K562 (cell line): ENCODE results near the gene ARL16. TPM values are rescaled to one million over a fixed set of nuclear protein-coding genes. Genes with fewer than 3 reads are reported as not detected.

Experiments used
- ATF3 ChIP-seq, 2 experiments: fragments of 450-650 bp in 1 of 2; sonication (generic) in 1 of 2; formaldehyde crosslinking in 1 of 2; IDR thresholded peaks in 1 of 2; conservative IDR thresholded peaks in 1 of 2; 2 replicates each; pipeline versions ENCODE4 v1.6.1 to v1.8.1; 2016 to 2023; ENCODE audit warnings: mild to moderate bottlenecking in 2 of 2, moderate library complexity in 2 of 2, inconsistent platforms in 1 of 2, missing genetic modification reagents in 1 of 2
- ELF1 ChIP-seq: fragments of 200-800 bp; sonication (Bioruptor generic); IDR thresholded peaks from 2 replicates; pipeline ENCODE4 v1.6.1; 2016; ENCODE audit warnings: missing genetic modification characterization, missing compliant biosample characterization
- GTF2F1 ChIP-seq: IDR thresholded peaks from 2 replicates; pipeline ENCODE4 v1.6.1; 2011; ENCODE audit warnings: low read depth, low read length, improper control_type of control experiment
- HDAC2 ChIP-seq: fragments of 450-650 bp; IDR thresholded peaks from 2 replicates; pipeline ENCODE4 v1.6.1; 2016; ENCODE audit warnings: mild to moderate bottlenecking
- HMG20B ChIP-seq: fragments of 250-450 bp; sonication (Bioruptor Pico); IDR thresholded peaks from 2 replicates; pipeline ENCODE4 v1.5.0; 2021; ENCODE audit warnings: mild to moderate bottlenecking
- HMGN3 ChIP-seq: IDR thresholded peaks from 2 replicates; pipeline ENCODE4 v1.6.1; 2011; ENCODE audit warnings: borderline replicate concordance, low read depth, mild to moderate bottlenecking, mixed read lengths, low read length; ENCODE audit not compliant: insufficient read length; ENCODE audit errors: extremely low read depth
- HNRNPLL ChIP-seq: fragments of 200-400 bp; formaldehyde crosslinking; IDR thresholded peaks from 2 replicates; pipeline ENCODE4 v1.6.1; 2017; ENCODE audit warnings: low read length, low read depth, mild to moderate bottlenecking; ENCODE audit not compliant: poor library complexity, severe bottlenecking
- IRF9 ChIP-seq: fragments of 450-650 bp; IDR thresholded peaks from 2 replicates; pipeline ENCODE4 v1.6.1; 2016; ENCODE audit warnings: missing biosample characterization, missing genetic modification characterization
- KAT8 ChIP-seq: fragments of 450-650 bp; IDR thresholded peaks from 2 replicates; pipeline ENCODE4 v1.6.1; 2016; ENCODE audit warnings: low read depth, mild to moderate bottlenecking
- LARP7 ChIP-seq: fragments of 450-650 bp; IDR thresholded peaks from 2 replicates; pipeline ENCODE4 v1.6.1; 2016
- MECOM ChIP-seq: fragments of 250-450 bp; sonication (Bioruptor Pico); IDR thresholded peaks from 2 replicates; pipeline ENCODE4 v1.8.0; 2022; ENCODE audit warnings: inconsistent platforms
- NELFE ChIP-seq: IDR thresholded peaks from 2 replicates; pipeline ENCODE4 v1.6.1; 2011; ENCODE audit warnings: mild to moderate bottlenecking; ENCODE audit not compliant: insufficient read depth, insufficient read length
- SP2 ChIP-seq: IDR thresholded peaks from 2 replicates; pipeline ENCODE4 v1.6.1; 2011; ENCODE audit warnings: mild to moderate bottlenecking, low read depth, low read length, moderate library complexity; ENCODE audit not compliant: poor library complexity, severe bottlenecking; ENCODE audit errors: extremely low read depth
- TCF3 ChIP-seq: sonication (generic); formaldehyde crosslinking; IDR thresholded peaks from 2 replicates; pipeline ENCODE4 v1.4.0; 2020; ENCODE audit warnings: mild to moderate bottlenecking, missing genetic modification reagents
- YBX1 ChIP-seq: fragments of 450-650 bp; IDR thresholded peaks from 2 replicates; pipeline ENCODE4 v1.7.1; 2016; ENCODE audit warnings: mild to moderate bottlenecking
- ZBTB34 ChIP-seq: fragments of 250-450 bp; sonication (Bioruptor Pico); IDR thresholded peaks from 2 replicates; pipeline ENCODE4 v1.8.0; 2021; ENCODE audit warnings: mild to moderate bottlenecking, moderate library complexity
- ZNF174 ChIP-seq: fragments of 250-450 bp; sonication (Bioruptor Pico); IDR thresholded peaks from 2 replicates; pipeline ENCODE4 v1.4.0; 2020; ENCODE audit warnings: mild to moderate bottlenecking
- ZNF217 ChIP-seq: sonication (generic); formaldehyde crosslinking; IDR thresholded peaks from 2 replicates; pipeline ENCODE4 v1.8.0; 2022; ENCODE audit warnings: mild to moderate bottlenecking, missing genetic modification reagents
- ZNF75A ChIP-seq: fragments of 450-650 bp; formaldehyde crosslinking; IDR thresholded peaks from 2 replicates; pipeline ENCODE4 v1.4.0; 2020; ENCODE audit warnings: mild to moderate bottlenecking
- polyA plus RNA-seq, 8 experiments: library from polyadenylated mRNA; depleted of rRNA in 4 of 8; stranded (reverse) in 5 of 8; unstranded in 3 of 8; fragments of >200 nt; fragmentation: Nextera tagmentation in 2 of 8; fragmentation: Illumina TruSeq in 1 of 8; extraction: Ambion mirVana in 2 of 8; extraction: Trizol in 1 of 8; gene quantifications; 2 replicates each; pipeline versions ENCODE4 v1.2.1 to v1.2.3, GENCODE V29; 2011 to 2014; ENCODE audit warnings: inconsistent platforms in 1 of 8, missing spikeins in 1 of 8
- total RNA-seq, 7 experiments: library from RNA; depleted of rRNA in 6 of 7; stranded (reverse); fragments of >200 nt in 6 of 7; fragmentation: Illumina TruSeq in 2 of 7; extraction: Trizol in 2 of 7; gene quantifications; 2 replicates each; pipeline versions ENCODE4 v1.2.1 to v1.2.3, GENCODE V29; 2011 to 2021; ENCODE audit warnings: low replicate concordance in 1 of 7
- TF ChIP-seq, protein P1 (sequence below): fragments of 450-650 bp; IDR thresholded peaks from 2 replicates; pipeline ENCODE4 v1.7.0; 2016; ENCODE audit warnings: borderline replicate concordance
- TF ChIP-seq, protein P2 (sequence below): fragments of 450-650 bp; IDR thresholded peaks from 2 replicates; pipeline ENCODE4 v1.6.1; 2014; ENCODE audit warnings: low read depth, mild to moderate bottlenecking, moderate library complexity, borderline replicate concordance

Gene ARL16
- total and polyA plus RNA-seq, 9 of the 15 experiments (the other 6 are each of a cell fraction or from before 2014, with no cell fraction given): 5.4 to 32.4 (median 22.6) TPM

GRCh38 chr17:81702934-81703746 lies 19.5 kb upstream of the ARL16 start, which contains the start of gene MRPL12 (continued):
- TF ChIP-seq MECOM (CRISPR knock-in tag): no peak
- no peak for TF ChIP-seq KAT8
- TF ChIP-seq GTF2F1: peak; percentile 77; the same call in 1 of the 2 replicates
- TF ChIP-seq ZNF75A (CRISPR knock-in tag): no peak
- peak; percentile 73 for TF ChIP-seq ELF1 (tag)
- no peak for TF ChIP-seq HMG20B
- TF ChIP-seq ZNF174: no peak
- TF ChIP-seq SP2: peak; percentile 98
- TF ChIP-seq, protein P1, sequence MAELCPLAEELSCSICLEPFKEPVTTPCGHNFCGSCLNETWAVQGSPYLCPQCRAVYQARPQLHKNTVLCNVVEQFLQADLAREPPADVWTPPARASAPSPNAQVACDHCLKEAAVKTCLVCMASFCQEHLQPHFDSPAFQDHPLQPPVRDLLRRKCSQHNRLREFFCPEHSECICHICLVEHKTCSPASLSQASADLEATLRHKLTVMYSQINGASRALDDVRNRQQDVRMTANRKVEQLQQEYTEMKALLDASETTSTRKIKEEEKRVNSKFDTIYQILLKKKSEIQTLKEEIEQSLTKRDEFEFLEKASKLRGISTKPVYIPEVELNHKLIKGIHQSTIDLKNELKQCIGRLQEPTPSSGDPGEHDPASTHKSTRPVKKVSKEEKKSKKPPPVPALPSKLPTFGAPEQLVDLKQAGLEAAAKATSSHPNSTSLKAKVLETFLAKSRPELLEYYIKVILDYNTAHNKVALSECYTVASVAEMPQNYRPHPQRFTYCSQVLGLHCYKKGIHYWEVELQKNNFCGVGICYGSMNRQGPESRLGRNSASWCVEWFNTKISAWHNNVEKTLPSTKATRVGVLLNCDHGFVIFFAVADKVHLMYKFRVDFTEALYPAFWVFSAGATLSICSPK: no peak
- peak; percentile 81 for TF ChIP-seq HMGN3
- TF ChIP-seq HNRNPLL: peak; percentile 75
- TF ChIP-seq, protein P2, sequence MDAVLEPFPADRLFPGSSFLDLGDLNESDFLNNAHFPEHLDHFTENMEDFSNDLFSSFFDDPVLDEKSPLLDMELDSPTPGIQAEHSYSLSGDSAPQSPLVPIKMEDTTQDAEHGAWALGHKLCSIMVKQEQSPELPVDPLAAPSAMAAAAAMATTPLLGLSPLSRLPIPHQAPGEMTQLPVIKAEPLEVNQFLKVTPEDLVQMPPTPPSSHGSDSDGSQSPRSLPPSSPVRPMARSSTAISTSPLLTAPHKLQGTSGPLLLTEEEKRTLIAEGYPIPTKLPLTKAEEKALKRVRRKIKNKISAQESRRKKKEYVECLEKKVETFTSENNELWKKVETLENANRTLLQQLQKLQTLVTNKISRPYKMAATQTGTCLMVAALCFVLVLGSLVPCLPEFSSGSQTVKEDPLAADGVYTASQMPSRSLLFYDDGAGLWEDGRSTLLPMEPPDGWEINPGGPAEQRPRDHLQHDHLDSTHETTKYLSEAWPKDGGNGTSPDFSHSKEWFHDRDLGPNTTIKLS: peak; percentile 94
- no peak for TF ChIP-seq NELFE
- peak; percentile 12; the same call in 1 of the 2 replicates for TF ChIP-seq TCF3 (CRISPR knock-in tag)
- TF ChIP-seq HDAC2: peak; percentile 16; the same call in 1 of the 2 replicates
- TF ChIP-seq ATF3 (IDR thresholded peaks at IDR 0.05): no peak
- TF ChIP-seq ATF3 (CRISPR knock-in tag; conservative IDR thresholded peaks at IDR 0.05): no peak; the same call in 1 of the 2 replicates
- no peak for TF ChIP-seq LARP7
- TF ChIP-seq ZBTB34: no peak
- no peak for TF ChIP-seq IRF9 (tag)
- no peak for TF ChIP-seq YBX1
- TF ChIP-seq ZNF217: no peak
